SK-N-SH (cell line): ENCODE measurements around the gene PPEF2.

Experiments used
- ELF1 ChIP-seq: IDR thresholded peaks from 2 replicates; pipeline ENCODE4 v1.4.0; 2012
- EP300 ChIP-seq, 2 experiments: IDR thresholded peaks; 2 replicates each; pipeline versions ENCODE4 v1.4.0 to v1.6.1; 2012; ENCODE audit warnings: borderline replicate concordance in 1 of 2, low read depth in 1 of 2, low read length in 1 of 2
- EZH2phosphoT487 ChIP-seq: fragments of 200-600 bp; sonication (generic); IDR thresholded peaks from 2 replicates; pipeline ENCODE4 v1.6.1; 2017; ENCODE audit warnings: low read depth, mixed run types, mild to moderate bottlenecking, antibody characterized with exemption, moderate library complexity, borderline replicate concordance
- MXI1 ChIP-seq: IDR thresholded peaks from 2 replicates; pipeline ENCODE4 v1.6.1; 2012; ENCODE audit warnings: mild to moderate bottlenecking, low read depth, low read length, improper control_type of control experiment
- NFIC ChIP-seq: IDR thresholded peaks from 2 replicates; pipeline ENCODE4 v1.4.0; 2012; ENCODE audit warnings: borderline replicate concordance
- NRF1 ChIP-seq: IDR thresholded peaks from 2 replicates; pipeline ENCODE4 v1.6.1; 2012; ENCODE audit warnings: low read depth, mild to moderate bottlenecking, low read length
- POLR2AphosphoS5 ChIP-seq: IDR thresholded peaks from 2 replicates; pipeline ENCODE4 v1.6.1; 2012; ENCODE audit warnings: low read depth, low read length
- SIN3A ChIP-seq: IDR thresholded peaks from 2 replicates; pipeline ENCODE4 v1.6.1; 2012; ENCODE audit warnings: low read depth, mild to moderate bottlenecking, low read length, moderate library complexity, borderline replicate concordance
- TAF1 ChIP-seq: IDR thresholded peaks from 2 replicates; pipeline ENCODE4 v1.6.1; 2012; ENCODE audit warnings: low read depth, mild to moderate bottlenecking, low read length, moderate library complexity, borderline replicate concordance
- TF ChIP-seq, protein P1 (sequence below): IDR thresholded peaks from 2 replicates; pipeline ENCODE4 v1.4.0; 2012; ENCODE audit warnings: low read depth
- TF ChIP-seq, protein P2 (sequence below): fragments of 200-600 bp; sonication (generic); IDR thresholded peaks from 2 replicates; pipeline ENCODE4 v1.6.1; 2017; ENCODE audit warnings: antibody characterized with exemption, mild to moderate bottlenecking, moderate library complexity
- TF ChIP-seq, protein P3 (sequence below): fragments of 150-350 bp; IDR thresholded peaks from 2 replicates; pipeline ENCODE4 v1.6.1; 2017; ENCODE audit warnings: antibody characterized with exemption, low read length, low read depth, borderline replicate concordance
- TF ChIP-seq, protein P4 (sequence below): IDR thresholded peaks from 2 replicates; pipeline ENCODE4 v1.6.1; 2012; ENCODE audit warnings: mild to moderate bottlenecking, low read depth, low read length, moderate library complexity

DNA sequence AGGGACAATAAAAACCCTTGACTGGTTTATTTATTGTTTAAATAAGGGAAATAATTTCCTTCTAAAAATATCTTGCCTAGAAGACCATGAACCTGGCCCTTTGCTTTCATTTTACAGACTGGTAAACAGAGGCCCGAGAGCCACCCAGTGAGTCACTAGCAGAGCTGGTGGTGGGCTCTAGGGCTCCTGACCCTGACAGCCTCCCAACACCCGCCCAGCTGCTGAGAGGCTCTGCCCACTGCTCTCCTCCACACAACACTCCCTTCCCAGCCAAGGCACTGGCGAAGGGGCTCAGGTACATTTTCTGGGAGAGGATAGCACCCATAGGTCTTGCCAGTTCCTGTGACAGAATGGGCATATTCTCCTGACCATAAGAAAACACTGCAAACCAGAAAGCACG lies 18.1 kb upstream of the PPEF2 start:
- TF ChIP-seq, protein P1, sequence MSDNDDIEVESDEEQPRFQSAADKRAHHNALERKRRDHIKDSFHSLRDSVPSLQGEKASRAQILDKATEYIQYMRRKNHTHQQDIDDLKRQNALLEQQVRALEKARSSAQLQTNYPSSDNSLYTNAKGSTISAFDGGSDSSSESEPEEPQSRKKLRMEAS = no peak
- TF ChIP-seq EP300 (IDR thresholded peaks at IDR 0.05; ENCODE audit: borderline replicate concordance in 1 of 2, low read depth in 1 of 2, low read length in 1 of 2) (no peak), POLR2AphosphoS5 (no peak), MXI1 (no peak), EZH2phosphoT487 (no peak), TAF1 (no peak), NFIC (no peak), SIN3A (no peak), NRF1 (no peak), ELF1 (no peak)
- TF ChIP-seq, protein P2, sequence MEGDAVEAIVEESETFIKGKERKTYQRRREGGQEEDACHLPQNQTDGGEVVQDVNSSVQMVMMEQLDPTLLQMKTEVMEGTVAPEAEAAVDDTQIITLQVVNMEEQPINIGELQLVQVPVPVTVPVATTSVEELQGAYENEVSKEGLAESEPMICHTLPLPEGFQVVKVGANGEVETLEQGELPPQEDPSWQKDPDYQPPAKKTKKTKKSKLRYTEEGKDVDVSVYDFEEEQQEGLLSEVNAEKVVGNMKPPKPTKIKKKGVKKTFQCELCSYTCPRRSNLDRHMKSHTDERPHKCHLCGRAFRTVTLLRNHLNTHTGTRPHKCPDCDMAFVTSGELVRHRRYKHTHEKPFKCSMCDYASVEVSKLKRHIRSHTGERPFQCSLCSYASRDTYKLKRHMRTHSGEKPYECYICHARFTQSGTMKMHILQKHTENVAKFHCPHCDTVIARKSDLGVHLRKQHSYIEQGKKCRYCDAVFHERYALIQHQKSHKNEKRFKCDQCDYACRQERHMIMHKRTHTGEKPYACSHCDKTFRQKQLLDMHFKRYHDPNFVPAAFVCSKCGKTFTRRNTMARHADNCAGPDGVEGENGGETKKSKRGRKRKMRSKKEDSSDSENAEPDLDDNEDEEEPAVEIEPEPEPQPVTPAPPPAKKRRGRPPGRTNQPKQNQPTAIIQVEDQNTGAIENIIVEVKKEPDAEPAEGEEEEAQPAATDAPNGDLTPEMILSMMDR = no peak
- TF ChIP-seq, protein P3, sequence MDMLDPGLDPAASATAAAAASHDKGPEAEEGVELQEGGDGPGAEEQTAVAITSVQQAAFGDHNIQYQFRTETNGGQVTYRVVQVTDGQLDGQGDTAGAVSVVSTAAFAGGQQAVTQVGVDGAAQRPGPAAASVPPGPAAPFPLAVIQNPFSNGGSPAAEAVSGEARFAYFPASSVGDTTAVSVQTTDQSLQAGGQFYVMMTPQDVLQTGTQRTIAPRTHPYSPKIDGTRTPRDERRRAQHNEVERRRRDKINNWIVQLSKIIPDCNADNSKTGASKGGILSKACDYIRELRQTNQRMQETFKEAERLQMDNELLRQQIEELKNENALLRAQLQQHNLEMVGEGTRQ = no peak
- TF ChIP-seq, protein P4, sequence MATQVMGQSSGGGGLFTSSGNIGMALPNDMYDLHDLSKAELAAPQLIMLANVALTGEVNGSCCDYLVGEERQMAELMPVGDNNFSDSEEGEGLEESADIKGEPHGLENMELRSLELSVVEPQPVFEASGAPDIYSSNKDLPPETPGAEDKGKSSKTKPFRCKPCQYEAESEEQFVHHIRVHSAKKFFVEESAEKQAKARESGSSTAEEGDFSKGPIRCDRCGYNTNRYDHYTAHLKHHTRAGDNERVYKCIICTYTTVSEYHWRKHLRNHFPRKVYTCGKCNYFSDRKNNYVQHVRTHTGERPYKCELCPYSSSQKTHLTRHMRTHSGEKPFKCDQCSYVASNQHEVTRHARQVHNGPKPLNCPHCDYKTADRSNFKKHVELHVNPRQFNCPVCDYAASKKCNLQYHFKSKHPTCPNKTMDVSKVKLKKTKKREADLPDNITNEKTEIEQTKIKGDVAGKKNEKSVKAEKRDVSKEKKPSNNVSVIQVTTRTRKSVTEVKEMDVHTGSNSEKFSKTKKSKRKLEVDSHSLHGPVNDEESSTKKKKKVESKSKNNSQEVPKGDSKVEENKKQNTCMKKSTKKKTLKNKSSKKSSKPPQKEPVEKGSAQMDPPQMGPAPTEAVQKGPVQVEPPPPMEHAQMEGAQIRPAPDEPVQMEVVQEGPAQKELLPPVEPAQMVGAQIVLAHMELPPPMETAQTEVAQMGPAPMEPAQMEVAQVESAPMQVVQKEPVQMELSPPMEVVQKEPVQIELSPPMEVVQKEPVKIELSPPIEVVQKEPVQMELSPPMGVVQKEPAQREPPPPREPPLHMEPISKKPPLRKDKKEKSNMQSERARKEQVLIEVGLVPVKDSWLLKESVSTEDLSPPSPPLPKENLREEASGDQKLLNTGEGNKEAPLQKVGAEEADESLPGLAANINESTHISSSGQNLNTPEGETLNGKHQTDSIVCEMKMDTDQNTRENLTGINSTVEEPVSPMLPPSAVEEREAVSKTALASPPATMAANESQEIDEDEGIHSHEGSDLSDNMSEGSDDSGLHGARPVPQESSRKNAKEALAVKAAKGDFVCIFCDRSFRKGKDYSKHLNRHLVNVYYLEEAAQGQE = no peak
